ENCODE results near the gene RAVER2.
"Not testable (repeated sequence)": the region's sequence is repeated elsewhere in the genome, so short reads cannot be mapped to it uniquely, and the experiment has no call there.

The RAVER2 gene

DNA sequence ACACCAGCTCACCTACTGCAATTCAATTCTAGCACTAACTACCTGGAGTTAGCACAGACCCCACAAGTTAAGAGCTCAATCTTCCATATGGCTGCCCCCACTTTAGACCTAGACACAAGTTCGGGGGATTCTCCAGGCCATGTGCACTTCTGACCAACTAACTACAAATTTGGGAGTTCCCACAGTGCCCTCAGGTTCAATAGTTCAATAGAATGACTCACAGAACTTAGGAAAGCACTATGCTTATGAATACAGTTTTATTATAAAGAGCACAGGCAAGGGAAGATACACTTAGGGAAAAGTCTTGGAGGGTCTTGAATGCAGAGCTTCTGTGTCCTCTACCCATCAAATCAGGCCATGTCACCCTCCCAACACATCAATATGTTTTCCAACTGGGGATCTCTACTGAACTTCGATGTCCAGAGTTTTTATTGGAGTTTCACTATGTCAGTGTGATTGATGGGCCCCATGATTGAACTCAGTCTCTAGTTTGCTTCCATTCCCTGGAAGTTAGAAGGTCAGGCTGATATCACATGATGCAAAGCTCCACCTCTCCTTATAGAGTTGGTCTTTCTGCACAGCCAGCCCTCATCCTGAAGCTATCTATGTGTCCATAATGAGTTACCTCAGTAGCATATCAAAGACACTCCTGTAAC lies 46.1 kb downstream of the RAVER2 start:
- TF ChIP-seq JUND (IDR thresholded peaks at IDR 0.05; ENCODE audit: low read depth) = no peak
- in situ Hi-C loops (cut with HindIII; ENCODE audit: low pct_unique_long_range_greater_than_20kb, low sequenced_read_pairs) = no loop called here
- no peak for DNase-seq (ENCODE audit: low read depth in 1 of 2, low spot score in 1 of 2)

- in situ Hi-C loops (cut with HindIII; ENCODE audit: low pct_unique_long_range_greater_than_20kb, low sequenced_read_pairs) = no loop called here
- no peak for TF ChIP-seq JUND (IDR thresholded peaks at IDR 0.05; ENCODE audit: low read depth)
- DNase-seq (ENCODE audit: low read depth in 1 of 2, low spot score in 1 of 2) = no peak
These were observed 54.0 kb downstream of the RAVER2 start for GRCh38 chr1:64798872-64799271.

- TF ChIP-seq JUND (IDR thresholded peaks at IDR 0.05; ENCODE audit: low read depth) = no peak
- in situ Hi-C loops (cut with HindIII; ENCODE audit: low pct_unique_long_range_greater_than_20kb, low sequenced_read_pairs) = no loop called here
- DNase-seq (ENCODE audit: low read depth in 1 of 2, low spot score in 1 of 2) = no peak
These were observed 57.1 kb downstream of the RAVER2 start for GRCh38 chr1:64801851-64802523.

- TF ChIP-seq JUND (IDR thresholded peaks at IDR 0.05; ENCODE audit: low read depth) = no peak
- DNase-seq (ENCODE audit: low read depth in 1 of 2, low spot score in 1 of 2) = no peak
- in situ Hi-C loops (cut with HindIII; ENCODE audit: low pct_unique_long_range_greater_than_20kb, low sequenced_read_pairs) = no loop called here
These were observed 64.4 kb downstream of the RAVER2 start for GRCh38 chr1:64809309-64809708.

DNA sequence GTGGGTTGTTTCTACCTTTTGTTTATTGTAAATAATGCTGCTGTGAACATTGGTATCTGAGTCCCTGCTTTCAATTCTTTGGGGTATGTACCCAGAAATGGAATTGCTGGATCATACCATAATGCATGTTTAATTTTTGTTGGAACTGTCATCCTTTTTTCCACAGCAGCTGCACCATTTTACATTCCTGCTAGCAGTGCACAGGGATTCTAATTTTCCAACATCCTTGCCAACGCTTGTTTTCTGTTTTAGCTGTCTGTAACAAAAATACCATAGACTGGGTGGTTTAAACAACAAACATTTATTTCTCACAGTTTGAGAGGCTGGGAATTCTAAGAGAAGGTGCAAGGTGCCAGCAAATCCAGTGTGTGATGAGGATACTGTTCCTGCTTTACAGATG lies 65.1 kb downstream of the RAVER2 start:
- no peak for TF ChIP-seq JUND (IDR thresholded peaks at IDR 0.05; ENCODE audit: low read depth)
- in situ Hi-C loops (cut with HindIII; ENCODE audit: low pct_unique_long_range_greater_than_20kb, low sequenced_read_pairs) = no loop called here

GRCh38 chr1:64811131-64811530 lies 66.3 kb downstream of the RAVER2 start:
- TF ChIP-seq JUND (IDR thresholded peaks at IDR 0.05; ENCODE audit: low read depth) = no peak
- in situ Hi-C loops (cut with HindIII; ENCODE audit: low pct_unique_long_range_greater_than_20kb, low sequenced_read_pairs) = no loop called here
- DNase-seq (ENCODE audit: low read depth in 1 of 2, low spot score in 1 of 2) = no peak

More for the DNA sequence above, 65.1 kb downstream of the RAVER2 start:
- DNase-seq (ENCODE audit: low read depth in 1 of 2, low spot score in 1 of 2) = no peak

DNA sequence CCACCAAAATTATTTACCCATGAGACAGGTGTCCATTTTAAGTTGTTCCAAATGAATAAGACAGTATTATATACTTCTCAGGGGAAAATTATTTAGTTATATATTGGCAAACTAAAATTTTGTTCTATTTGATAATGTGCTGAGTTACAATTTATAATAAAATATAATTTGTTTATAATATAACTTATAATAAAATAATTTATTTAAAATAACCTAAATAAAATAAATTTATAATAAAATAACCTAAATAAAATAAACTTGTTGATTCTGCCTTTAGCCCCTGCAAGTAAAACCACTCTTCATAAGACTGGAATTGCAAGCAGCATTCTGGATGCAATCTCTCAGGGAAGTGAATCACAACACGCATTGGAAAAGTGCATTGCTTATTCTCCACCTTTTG lies 69.6 kb downstream of the RAVER2 start:
- in situ Hi-C loops (cut with HindIII; ENCODE audit: low pct_unique_long_range_greater_than_20kb, low sequenced_read_pairs) = no loop called here
- TF ChIP-seq JUND (IDR thresholded peaks at IDR 0.05; ENCODE audit: low read depth) = no peak

DNA sequence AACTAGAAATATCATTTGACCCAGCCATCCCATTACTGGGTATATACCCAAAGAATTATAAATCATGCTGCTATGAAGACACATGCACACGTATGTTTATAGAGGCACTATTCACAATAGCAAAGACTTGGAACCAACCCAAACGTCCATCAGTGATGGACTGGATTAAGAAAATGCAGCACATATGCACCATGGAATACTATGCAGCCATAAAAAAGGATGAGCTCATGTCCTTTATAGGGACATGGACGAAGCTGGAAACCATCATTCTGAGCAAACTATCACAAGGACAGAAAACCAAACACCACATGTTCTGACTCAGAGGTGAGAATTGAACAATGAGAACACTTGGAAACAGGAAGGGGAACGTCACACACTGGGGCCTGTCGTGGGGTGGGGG lies 72.5 kb downstream of the RAVER2 start:
- DNase-seq (ENCODE audit: low read depth in 1 of 2, low spot score in 1 of 2); in situ Hi-C loops (cut with HindIII; ENCODE audit: low pct_unique_long_range_greater_than_20kb, low sequenced_read_pairs): not testable (repeated sequence)

More for the DNA sequence above, 69.6 kb downstream of the RAVER2 start:
- DNase-seq (ENCODE audit: low read depth in 1 of 2, low spot score in 1 of 2) = no peak

DNA sequence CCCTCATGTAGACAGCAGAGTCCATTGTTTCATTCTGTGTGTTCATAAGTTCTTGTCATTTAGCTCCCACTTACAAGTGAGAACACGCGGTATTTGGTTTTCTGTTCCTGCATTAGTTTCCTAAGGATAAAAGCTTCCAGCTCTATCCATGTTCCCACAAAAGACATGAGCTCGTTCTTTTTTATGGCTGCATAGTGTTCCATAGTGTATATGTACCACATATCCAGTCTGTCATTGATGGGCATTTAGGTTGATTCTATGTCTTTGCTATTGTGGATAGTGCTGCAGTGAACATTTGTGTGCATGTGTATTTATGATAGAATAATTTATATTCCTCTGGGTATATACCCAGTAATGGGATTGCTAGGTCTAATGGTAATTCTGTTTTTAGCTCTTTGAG lies 75.7 kb downstream of the RAVER2 start:
- in situ Hi-C loops (cut with HindIII; ENCODE audit: low pct_unique_long_range_greater_than_20kb, low sequenced_read_pairs); DNase-seq (ENCODE audit: low read depth in 1 of 2, low spot score in 1 of 2): not testable (repeated sequence)

- DNase-seq (ENCODE audit: low read depth in 1 of 2, low spot score in 1 of 2) = no peak
- in situ Hi-C loops (cut with HindIII; ENCODE audit: low pct_unique_long_range_greater_than_20kb, low sequenced_read_pairs) = no loop called here
- no peak for TF ChIP-seq JUND (IDR thresholded peaks at IDR 0.05; ENCODE audit: low read depth)
These were observed 77.7 kb downstream of the RAVER2 start for GRCh38 chr1:64822621-64823020.

DNA sequence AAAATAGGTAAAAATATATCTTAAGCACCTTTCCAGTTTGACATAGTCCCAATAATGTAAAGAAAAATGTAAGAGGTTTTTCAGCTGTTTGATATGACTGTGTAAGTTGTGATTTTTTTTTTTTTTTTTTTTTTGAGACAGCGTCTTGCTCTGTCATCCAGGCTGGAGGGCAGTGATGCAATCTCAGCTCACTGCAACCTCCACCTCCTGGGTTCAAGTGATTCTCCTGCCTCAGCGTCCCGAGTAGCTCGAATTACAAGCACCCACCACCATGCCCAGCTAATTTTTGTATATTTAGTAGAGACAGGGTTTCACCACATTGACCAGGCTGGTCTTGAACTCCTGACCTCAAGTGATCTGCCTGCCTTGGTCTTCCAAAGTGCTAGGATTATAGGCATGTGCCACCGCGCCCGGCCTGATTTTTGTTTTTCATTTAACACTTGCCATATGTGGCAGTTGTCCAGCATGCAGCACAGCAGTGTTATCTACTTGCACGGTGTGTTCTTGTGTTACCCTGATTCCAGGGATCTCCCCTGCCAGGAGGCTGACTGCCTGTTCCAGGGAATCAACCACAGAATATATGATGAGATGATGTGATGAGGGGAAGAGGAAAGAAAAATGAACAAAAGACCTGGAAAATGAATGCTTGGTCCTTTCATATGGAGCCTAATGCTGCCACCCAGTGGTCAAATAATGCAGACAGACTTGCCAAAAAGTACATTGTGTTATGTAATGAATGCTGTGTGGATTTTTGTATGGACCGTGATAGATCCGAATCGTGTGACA lies 79.0 kb downstream of the RAVER2 start:
- in situ Hi-C loops (cut with HindIII; ENCODE audit: low pct_unique_long_range_greater_than_20kb, low sequenced_read_pairs) = no loop called here
- peak in 1 of 2 experiments; percentile 79 for DNase-seq (ENCODE audit: low read depth in 1 of 2, low spot score in 1 of 2)
- no peak for TF ChIP-seq JUND (IDR thresholded peaks at IDR 0.05; ENCODE audit: low read depth)

GRCh38 chr1:64826991-64827390 lies 82.1 kb downstream of the RAVER2 start:
- in situ Hi-C loops (cut with HindIII; ENCODE audit: low pct_unique_long_range_greater_than_20kb, low sequenced_read_pairs) = no loop called here
- TF ChIP-seq JUND (IDR thresholded peaks at IDR 0.05; ENCODE audit: low read depth) = no peak
- no peak for DNase-seq (ENCODE audit: low read depth in 1 of 2, low spot score in 1 of 2)

- in situ Hi-C loops (cut with HindIII; ENCODE audit: low pct_unique_long_range_greater_than_20kb, low sequenced_read_pairs) = no loop called here
- no peak for TF ChIP-seq JUND (IDR thresholded peaks at IDR 0.05; ENCODE audit: low read depth)
- no peak for DNase-seq (ENCODE audit: low read depth in 1 of 2, low spot score in 1 of 2)
These were observed 84.0 kb downstream of the RAVER2 start for GRCh38 chr1:64828829-64829228.

All from T47D (cell line).